HT-29 (cell line): ENCODE results near the gene BST2. TPM values are rescaled to one million over a fixed set of nuclear protein-coding genes. Genes with fewer than 3 reads are reported as not detected.

Experiments
- DNase-seq: peaks from one replicate; pipeline ENCODE4 v3.0.0-alpha.2; 2015; ENCODE audit warnings: low spot score
- total RNA-seq: library from RNA; depleted of rRNA; stranded (reverse); fragments of >200 nt; shearing (Covaris generic); gene quantifications from 2 replicates; pipeline ENCODE4 v1.2.3, GENCODE V29; 2014; rRNA removed

The BST2 gene
- total RNA-seq: 134 and 172 TPM in 2 replicates

DNA sequence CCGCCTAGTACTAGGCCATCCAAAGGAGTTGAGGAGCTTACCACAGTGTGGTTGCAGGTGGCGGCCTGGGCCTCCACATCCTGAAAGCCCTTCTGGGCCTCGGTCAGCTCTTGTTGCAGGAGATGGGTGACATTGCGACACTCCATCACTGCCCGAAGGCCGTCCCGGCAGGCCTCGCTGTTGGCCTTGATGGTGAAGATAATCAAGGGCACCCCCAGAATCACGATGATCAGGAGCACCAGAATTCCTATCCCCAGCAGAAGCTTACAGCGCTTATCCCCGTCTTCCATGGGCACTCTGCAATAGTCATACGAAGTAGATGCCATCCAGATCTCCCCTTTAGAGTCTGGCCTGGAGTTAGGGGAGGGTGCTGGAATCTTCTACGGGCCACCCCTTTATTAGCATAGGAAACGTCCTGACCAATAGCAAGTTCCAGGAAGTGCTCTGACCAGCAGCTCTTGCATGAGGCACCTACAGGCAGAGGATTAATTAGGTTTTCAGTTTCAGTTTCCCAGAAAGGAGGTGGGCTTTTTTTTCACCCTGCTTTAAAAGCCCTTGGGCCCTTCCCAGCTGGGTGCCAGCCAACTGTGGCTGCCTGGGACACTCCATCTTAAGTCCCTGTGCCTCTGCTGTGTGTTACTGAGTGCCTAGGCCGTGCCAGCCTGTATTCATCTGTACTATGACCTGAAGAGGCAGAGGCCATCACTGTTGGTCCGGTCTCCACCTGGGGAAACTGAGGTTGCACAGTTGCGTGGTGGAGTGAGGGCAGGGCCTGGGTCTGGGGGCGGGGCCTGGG is at the start of gene BST2:
Gene BST2 (minus strand): TSS at position 381 of the 796 bp plus-strand sequence. CDS start 55 bp downstream, at position 326.
- DNase-seq: peak; percentile 72

DNA sequence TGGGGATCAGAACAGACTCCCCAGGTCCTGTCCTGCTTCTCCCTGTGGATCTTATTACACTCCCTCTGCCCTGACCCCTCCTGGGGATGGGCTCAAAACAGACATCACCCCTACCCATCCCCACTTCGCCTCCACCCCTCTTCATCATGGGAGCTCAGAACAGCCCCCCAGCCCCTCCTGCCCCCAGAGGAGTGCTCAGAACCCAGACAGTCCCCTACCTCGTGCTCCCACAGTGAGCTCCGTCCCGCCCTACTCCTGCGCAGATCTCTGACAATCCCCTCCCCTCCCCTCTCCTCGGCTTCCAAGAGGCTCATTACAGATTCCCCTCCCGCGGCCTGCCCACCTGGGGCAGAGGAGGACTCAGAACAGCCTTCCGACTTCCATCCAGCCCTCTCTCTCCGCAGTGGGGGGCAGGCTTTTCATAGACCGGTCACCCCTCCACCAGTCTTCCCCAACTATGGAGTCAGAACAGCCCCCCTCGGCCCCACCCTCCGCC is 49.2 kb upstream of the BST2 start:
- DNase-seq: no peak

- DNase-seq: no peak
Measured at GRCh38 chr19:17451820-17452219, 46.4 kb upstream of the BST2 start.

DNA sequence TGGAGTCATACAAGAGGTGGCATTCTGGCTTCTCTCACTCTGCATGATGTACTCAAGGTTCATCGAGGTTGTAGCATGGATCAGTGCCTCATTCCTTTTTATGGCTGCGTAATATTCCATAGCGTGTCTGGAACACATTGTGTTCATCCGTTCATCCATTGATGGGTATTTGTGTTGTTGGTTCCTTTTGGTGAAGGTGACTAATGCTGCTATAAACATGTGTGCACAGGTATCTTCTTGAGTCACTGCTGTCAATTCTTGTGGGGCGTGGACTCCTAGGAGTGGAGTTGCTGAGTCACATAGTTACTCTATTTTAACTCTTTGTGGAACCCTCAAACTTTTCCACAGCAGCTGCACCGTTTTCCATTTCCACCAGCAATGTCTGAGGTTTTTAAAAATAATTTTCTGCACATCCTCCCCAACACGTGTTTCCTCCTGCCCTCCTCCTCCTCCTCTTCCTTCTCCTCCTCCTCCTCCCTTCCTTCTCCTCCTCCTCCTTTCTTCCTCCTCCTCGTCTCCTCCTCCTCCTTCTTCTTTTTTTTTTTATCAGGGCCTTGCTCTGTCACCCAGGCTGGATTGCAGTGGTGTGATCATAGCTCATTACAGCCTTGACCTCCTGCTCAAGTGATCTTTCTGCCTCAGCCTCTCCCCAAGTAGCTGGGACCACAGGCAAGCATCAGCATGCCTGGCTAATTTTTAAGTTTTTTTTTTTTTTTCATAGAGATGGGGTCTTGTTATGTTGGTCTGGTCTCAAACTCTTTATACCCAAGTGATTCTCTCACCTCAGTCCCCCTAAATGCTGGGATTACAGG is 45.0 kb upstream of the BST2 start:
- DNase-seq: peak; percentile 28

DNA sequence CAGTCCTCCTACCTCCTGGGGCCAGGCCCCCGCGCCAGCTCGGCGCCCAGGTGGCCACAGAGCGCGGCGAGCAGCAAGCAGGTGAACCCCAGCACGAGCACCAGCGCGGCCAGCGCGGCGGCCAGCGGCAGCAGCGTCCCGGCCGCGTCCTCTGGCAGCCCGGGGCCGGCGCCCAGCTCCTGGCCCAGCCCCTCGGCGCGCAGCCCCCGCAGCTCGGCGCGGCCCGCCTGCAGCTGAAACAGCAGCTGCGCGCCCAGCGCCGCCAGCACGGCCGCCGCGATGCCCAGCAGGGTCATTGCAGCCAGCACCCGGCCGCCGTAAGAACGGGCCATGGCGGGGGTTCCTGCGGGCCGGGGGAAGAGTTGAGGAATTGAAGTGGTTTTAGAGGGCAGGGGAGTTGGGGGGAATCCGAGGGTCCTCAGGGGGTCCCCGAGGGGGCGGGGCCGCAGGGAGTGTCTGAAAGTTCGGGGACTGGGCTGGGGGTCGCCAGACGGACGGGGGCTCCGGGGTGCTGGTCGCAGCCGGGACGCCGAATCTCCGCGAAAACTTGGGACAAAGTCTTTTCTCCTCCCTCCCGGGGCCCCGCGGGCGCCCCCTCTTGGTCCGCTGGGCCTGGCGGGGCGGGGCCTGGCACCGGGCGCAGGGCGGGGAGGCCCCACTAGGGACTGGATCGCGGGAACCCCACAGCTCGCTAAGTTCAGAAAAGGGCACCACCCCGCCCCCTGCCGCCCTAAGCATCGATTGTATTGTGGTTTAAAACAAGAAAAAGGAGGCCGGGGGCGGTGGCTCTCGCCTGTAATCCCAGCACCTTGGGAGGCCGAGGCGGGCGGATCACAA is 42.9 kb upstream of the BST2 start, which contains the start of gene TMEM221:
Gene TMEM221 (minus strand): TSS at position 538 of the 837 bp plus-strand sequence. CDS start 206 bp downstream, at position 332.
- DNase-seq: no peak

DNA sequence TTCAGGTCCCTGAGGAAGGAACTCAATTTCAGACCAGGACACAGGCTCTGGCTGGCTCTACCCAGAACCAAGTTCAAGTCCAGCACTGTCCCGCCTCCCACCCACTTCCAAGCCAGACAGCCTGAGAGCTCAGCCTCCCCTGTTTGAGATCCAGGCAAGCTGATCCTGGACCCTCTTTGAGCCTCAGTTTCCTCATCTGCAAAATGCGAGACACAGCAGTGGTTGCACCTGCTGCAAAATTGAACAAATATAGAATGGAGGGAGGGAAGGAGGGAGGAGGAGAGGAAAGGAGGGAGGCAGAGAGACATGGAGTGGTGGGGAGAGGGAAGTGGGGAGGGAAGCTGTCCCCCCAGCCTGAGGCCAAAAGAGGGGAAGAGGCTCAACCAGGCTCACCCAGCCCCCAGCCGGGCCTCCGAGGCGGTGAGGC is 42.3 kb upstream of the BST2 start:
- no peak for DNase-seq

DNA sequence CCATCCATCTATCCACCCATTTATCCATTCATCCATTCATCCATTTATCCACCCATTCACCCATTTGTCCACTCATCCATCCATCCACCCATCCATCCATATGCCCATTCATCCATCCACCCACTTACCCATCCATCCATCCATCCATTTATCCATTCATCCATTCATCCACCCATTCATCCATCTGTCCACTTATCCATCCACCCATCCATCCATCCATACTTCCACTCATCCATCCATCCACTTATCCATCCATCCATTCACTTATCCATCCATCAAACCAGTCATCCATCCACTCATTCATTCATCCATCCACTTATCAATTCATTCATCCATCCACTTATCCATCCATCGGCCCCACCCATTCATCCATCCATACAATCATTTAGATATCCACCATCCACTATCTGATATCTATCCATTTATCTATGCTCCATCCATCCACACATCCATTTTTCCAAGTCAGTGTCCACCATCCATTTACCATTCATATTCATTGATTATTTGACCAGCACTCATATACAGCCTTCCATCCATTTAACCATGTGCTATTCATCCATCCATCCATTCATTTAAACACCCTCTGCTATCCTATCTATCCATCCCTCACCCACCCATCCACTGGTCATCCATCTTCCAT is 40.2 kb upstream of the BST2 start:
- DNase-seq: no peak

DNA sequence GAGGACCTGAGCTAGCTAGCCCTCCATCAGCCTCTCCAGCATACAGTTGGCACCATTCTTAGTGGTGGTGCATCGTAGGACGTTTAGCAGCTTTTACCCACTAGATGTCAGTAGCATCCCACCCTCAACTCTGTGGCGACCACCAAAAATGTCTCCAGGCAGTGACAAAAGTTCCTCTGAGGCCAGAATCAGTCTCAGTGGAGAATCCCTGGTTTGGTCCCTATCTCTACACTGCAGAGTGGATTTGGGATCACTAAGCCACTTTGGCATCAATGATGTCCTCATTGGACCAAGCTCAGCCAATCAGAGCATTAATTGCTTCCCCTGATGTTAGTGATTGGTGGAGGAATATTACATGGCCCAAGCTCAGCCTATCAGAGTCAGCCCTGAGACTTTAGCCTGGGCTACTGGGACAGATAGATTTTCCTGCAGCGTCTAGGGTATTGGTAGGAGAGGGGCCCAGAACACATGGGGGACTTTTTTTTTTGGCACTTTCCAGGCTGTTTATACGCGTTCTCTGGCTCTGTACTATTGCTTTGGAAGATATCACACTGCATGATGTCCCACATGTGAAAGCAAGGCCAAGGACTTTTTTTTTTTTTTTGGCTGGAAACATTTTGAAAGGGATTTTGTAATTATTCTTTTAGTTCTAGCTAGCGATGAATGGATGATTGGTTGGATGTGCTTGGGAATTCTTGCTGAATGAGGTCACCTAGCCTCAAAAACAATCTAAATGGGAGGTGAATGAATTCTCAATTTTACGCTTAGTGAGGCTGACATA is 36.0 kb upstream of the BST2 start:
- DNase-seq: no peak

GRCh38 chr19:17436874-17437267 is 31.4 kb upstream of the BST2 start:
- DNase-seq: no peak

DNA sequence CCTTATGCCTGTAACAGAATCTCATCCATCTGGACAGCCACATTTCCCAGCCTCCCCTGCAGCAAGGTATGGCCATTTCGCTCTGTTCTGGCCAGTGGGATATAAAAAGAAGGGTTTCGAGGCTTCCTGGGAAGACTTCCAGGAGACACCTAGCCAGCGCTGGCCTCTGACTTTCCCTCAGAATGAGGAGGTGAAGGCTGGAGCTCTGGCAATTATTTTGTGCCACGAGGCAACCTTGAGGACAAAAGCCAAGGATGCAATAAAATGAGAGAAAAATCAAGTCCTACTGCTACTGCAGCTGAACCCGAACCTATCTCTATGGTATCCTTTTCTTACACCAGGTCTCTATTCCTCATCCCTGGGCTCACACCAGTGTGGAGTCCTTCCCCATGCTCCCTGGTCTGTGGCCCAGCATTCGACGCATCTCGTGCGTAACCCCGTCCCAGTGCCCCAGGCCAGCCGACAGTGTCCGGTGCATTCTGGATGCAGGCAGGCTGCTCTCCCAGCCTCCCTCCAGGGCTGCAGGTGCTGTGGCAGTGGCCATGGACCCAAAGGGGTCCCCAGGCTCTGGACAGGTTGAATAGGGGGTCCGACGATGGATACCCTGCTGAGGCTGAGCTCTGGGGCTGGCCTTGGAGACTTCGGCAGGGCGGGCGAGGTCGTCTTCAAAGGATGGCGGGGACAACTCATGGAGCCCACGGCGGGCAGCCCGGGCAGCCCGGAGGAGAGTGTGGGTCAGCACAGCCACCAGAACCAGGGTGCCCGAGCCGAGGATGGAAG is 30.9 kb upstream of the BST2 start:
- DNase-seq: no peak

DNA sequence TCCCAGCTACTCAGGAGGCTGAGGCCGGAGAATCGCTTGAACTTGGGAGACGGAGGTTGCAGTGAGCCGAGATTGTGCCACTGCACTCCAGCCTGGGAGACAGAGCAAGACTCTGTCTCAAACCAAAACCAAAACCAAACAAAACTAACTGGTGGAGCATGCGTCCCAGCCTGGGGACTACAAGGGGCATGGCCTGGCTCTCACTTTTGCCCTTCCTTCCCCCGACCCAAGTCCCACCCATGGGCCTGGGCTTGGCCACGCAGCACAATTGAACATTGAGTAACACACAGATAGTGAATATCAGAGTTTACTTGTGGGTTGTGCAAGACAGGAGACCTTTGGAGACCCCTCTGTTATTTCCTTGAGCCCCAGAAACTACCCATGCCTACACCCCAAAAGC is 29.8 kb upstream of the BST2 start:
- DNase-seq: no peak

DNA sequence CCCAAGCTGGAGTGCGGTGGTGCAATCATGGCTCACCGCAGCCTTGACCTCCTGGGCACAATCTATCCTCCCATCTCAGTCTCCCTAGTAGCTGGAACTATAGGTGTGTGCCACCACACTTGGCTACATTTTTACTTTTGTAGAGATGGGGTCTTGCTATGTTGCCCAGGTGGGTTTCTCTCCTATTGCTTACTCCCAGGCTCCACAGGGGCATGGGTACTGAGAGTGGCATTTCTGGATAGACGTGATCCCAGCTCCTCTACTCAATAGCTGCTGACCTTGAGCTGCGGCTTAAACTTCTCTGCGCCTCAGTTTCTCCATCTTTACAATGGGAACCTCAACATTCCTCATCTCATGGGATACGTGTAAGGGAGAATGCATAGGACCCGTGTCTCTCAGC is 26.0 kb upstream of the BST2 start:
- no peak for DNase-seq

- no peak for DNase-seq
Measured at GRCh38 chr19:17429641-17430113, 24.2 kb upstream of the BST2 start.

DNA sequence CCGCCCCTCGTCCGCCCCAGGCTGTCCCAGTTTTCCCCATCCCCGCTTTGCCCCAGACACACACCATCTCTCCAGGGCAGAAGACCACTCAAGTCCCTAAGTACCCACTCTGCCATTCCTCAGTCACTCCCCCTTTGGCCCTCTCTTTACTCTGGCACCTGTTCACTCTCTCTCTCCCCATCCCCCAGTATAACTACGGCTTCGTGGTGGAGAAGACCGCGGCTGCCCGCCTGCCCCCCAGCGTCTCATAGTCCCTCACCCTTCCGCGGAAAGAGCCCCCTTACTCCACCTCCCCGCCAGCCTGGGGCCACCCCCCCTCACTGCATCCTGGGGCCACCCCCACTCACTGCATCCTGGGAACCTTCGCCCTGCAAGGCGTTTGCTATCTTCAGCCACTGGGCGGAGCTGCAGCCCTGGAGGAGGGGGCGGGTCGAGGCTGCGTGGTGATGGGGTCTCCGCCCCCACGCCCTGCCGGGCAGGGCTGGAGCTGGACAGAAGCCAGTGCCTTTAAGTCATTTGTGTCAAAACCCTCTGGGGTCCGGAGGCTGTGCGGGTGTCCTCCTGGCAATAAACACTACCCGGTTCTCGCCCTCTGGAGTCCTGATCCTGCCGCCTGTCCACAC is 19.4 kb upstream of the BST2 start:
- DNase-seq: peak; percentile 22

GRCh38 chr19:17423429-17424208 is 18.2 kb upstream of the BST2 start:
- no peak for DNase-seq

GRCh38 chr19:17421942-17422341 is 16.5 kb upstream of the BST2 start:
- no peak for DNase-seq

GRCh38 chr19:17420475-17420924 is 15.1 kb upstream of the BST2 start:
- peak; percentile 10 for DNase-seq
